NCI-H128 (cell line): ENCODE measurements around the gene MRPL53.
"Not testable (repeated sequence)": the region's sequence is repeated elsewhere in the genome, so short reads cannot be mapped to it uniquely, and the experiment has no call there.

Experiments
- DNase-seq: peaks from one replicate; lab custom pipeline; 2025; ENCODE audit not compliant: unreplicated experiment; lab: John Stamatoyannopoulos, UW

The MRPL53 gene

GRCh38 chr2:74502720-74503505, 30.4 kb upstream of the MRPL53 start:
- no peak for DNase-seq

- no peak for DNase-seq
Observed at GRCh38 chr2:74502147-74502719, 29.8 kb upstream of the MRPL53 start.

- DNase-seq, result no peak
Observed at GRCh38 chr2:74501335-74502071, 29.0 kb upstream of the MRPL53 start.

- no peak for DNase-seq
Observed at GRCh38 chr2:74500578-74500946, 28.1 kb upstream of the MRPL53 start.

- no peak for DNase-seq
Observed at GRCh38 chr2:74499940-74500577, 27.6 kb upstream of the MRPL53 start.

GRCh38 chr2:74499267-74499939, 26.9 kb upstream of the MRPL53 start, which contains the start of gene LBX2:
LBX2 (minus strand) TSS chr2:74499603; CDS start chr2:74499537, 66 bp downstream.
- no peak for DNase-seq

GRCh38 chr2:74498500-74499266, 26.2 kb upstream of the MRPL53 start:
- DNase-seq, result no peak

GRCh38 chr2:74497777-74498499, 25.5 kb upstream of the MRPL53 start:
- DNase-seq, result no peak

- DNase-seq, result no peak
Observed at GRCh38 chr2:74496997-74497776, 24.7 kb upstream of the MRPL53 start.

GRCh38 chr2:74495440-74495839, 23.0 kb upstream of the MRPL53 start:
- no peak for DNase-seq

- DNase-seq, result no peak
Observed at GRCh38 chr2:74493546-74493945, 21.1 kb upstream of the MRPL53 start.

- DNase-seq, result no peak
Observed at GRCh38 chr2:74491648-74492544, 19.4 kb upstream of the MRPL53 start.

GRCh38 chr2:74489906-74490305, 17.4 kb upstream of the MRPL53 start:
- DNase-seq, result no peak

- DNase-seq, result no peak
Observed at GRCh38 chr2:74488643-74489481, 16.4 kb upstream of the MRPL53 start.

GRCh38 chr2:74486141-74486540, 13.7 kb upstream of the MRPL53 start:
- DNase-seq, result no peak

GRCh38 chr2:74483675-74484164, 11.2 kb upstream of the MRPL53 start:
- not testable (repeated sequence) for DNase-seq
